Right atrium auricular region (tissue), 2 donors: Measurements from ENCODE around the gene TMEM132A. TPM values are rescaled to one million over a fixed set of nuclear protein-coding genes. Genes with fewer than 3 reads are reported as not detected.

Source experiments
- DNase-seq: peaks from one replicate; pipeline ENCODE4 v3.0.0-alpha.2; 2019; ENCODE audit warnings: low spot score
- H3K27ac ChIP-seq, 2 donors: fragments of 200-600 bp; sonication (generic); 1 replicate in 1 of 2; 2 replicates in 1 of 2; pipeline ENCODE4 v1.5.1; 2016 to 2019
- H3K27me3 ChIP-seq, 2 donors: fragments of 200-600 bp; sonication (generic); one replicate each; pipeline versions ENCODE4 v1.5.1 to v1.6.0; 2017 to 2019
- H3K36me3 ChIP-seq: fragments of 200-600 bp; sonication (generic); one replicate; pipeline ENCODE4 v1.5.1; 2016
- H3K4me1 ChIP-seq, 2 donors: fragments of 200-600 bp; sonication (generic); one replicate each; pipeline versions ENCODE4 v1.5.1 to v1.6.0; 2017 to 2019
- H3K4me3 ChIP-seq, 2 donors: fragments of 200-600 bp; sonication (generic); 1 replicate in 1 of 2; 2 replicates in 1 of 2; pipeline ENCODE4 v1.5.1; 2017 to 2019; ENCODE audit warnings: mild to moderate bottlenecking in 1 of 2, moderate library complexity in 1 of 2
- H3K9me3 ChIP-seq, 2 donors: fragments of 200-600 bp; sonication (generic); one replicate each; pipeline ENCODE4 v1.5.1; 2019
- total RNA-seq, 2 donors: library from RNA; depleted of rRNA; stranded (reverse); fragments of >200 nt; gene quantifications; one replicate each; pipeline ENCODE4 v1.1.0, GENCODE V29; 2016
- TF ChIP-seq, protein P1 (sequence below), 2 donors: fragments of 200-600 bp; sonication (generic); IDR thresholded peaks; one replicate each; pipeline ENCODE4 v1.5.1; 2019; ENCODE audit warnings: antibody characterized with exemption in 2 of 2

Gene TMEM132A
- total RNA-seq, 2 donors from 2014 or later: 7.5 to 8.4 TPM

DNA sequence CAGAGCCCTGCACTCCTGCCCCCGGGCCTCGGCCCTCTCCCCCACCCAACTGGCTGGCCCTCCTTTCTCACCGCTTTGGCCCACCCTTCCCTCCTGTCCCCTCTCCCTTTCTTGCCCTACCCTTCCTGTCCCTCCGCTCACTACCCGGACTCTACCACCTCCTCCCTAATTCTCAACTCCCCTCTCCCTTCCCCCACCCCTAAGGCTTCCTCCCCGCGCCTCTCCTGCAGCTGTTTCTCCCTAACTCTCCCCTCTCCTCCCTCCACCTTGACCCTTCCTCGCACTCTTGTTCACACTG lies 27.3 kb downstream of the TMEM132A start:
- Histone ChIP-seq H3K4me3 (peak overlapping the region; percentile 39 to 56), H3K27me3 (no peaks in the 10 kb centered on the region), H3K27ac (peak overlapping the region; percentile 81 to 86), H3K36me3 (no peaks in the 10 kb centered on the region), H3K9me3 (no peaks in the 10 kb centered on the region), H3K4me1 (peaks cover 0 to 21% of the 10 kb centered on the region in 2 donors)
- no peak for DNase-seq
- TF ChIP-seq, protein P1, sequence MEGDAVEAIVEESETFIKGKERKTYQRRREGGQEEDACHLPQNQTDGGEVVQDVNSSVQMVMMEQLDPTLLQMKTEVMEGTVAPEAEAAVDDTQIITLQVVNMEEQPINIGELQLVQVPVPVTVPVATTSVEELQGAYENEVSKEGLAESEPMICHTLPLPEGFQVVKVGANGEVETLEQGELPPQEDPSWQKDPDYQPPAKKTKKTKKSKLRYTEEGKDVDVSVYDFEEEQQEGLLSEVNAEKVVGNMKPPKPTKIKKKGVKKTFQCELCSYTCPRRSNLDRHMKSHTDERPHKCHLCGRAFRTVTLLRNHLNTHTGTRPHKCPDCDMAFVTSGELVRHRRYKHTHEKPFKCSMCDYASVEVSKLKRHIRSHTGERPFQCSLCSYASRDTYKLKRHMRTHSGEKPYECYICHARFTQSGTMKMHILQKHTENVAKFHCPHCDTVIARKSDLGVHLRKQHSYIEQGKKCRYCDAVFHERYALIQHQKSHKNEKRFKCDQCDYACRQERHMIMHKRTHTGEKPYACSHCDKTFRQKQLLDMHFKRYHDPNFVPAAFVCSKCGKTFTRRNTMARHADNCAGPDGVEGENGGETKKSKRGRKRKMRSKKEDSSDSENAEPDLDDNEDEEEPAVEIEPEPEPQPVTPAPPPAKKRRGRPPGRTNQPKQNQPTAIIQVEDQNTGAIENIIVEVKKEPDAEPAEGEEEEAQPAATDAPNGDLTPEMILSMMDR (IDR thresholded peaks at IDR 0.05): no peak

- TF ChIP-seq, protein P1 (IDR thresholded peaks at IDR 0.05): no peak
- DNase-seq: peak; percentile 83
- H3K27me3 ChIP-seq: no peaks in the 10 kb centered on the region
- peaks cover 0 to 21% of the 10 kb centered on the region in 2 donors for H3K4me1 ChIP-seq
- H3K4me3 ChIP-seq: peak within 1 kb of the TSS; percentile 39 to 56
- no peaks in the 10 kb centered on the region for H3K36me3 ChIP-seq
- H3K27ac ChIP-seq: peak within 1 kb of the TSS; percentile 81 to 86
- H3K9me3 ChIP-seq: no peaks in the 10 kb centered on the region
These were observed 27.9 kb downstream of the TMEM132A start, which contains the start of gene SLC15A3 for GRCh38 chr11:60951904-60952741. Gene SLC15A3, minus strand, starts transcription at chr11:60952176. Its CDS starts 625 bp downstream, at chr11:60951551.

- no peak for DNase-seq
These were observed 28.5 kb downstream of the TMEM132A start for GRCh38 chr11:60952742-60953170.

GRCh38 chr11:60953781-60954180 lies 29.5 kb downstream of the TMEM132A start:
- H3K27me3 ChIP-seq: no peaks in the 10 kb centered on the region
- no peak overlapping the region for H3K4me3 ChIP-seq
- no peaks in the 10 kb centered on the region for H3K36me3 ChIP-seq
- TF ChIP-seq, protein P1 (IDR thresholded peaks at IDR 0.05): no peak
- peaks cover 0 to 21% of the 10 kb centered on the region in 2 donors for H3K4me1 ChIP-seq
- no peak overlapping the region for H3K27ac ChIP-seq
- DNase-seq: no peak
- no peaks in the 10 kb centered on the region for H3K9me3 ChIP-seq

More at GRCh38 chr11:60952742-60953170, 28.5 kb downstream of the TMEM132A start:
- Histone ChIP-seq H3K27me3 (no peaks in the 10 kb centered on the region), H3K4me1 (peaks cover 0 to 21% of the 10 kb centered on the region in 2 donors), H3K27ac (peak overlapping the region; percentile 81 to 86), H3K9me3 (no peaks in the 10 kb centered on the region), H3K36me3 (no peaks in the 10 kb centered on the region), H3K4me3 (peak overlapping the region; percentile 39 to 56)
- TF ChIP-seq, protein P1 (IDR thresholded peaks at IDR 0.05): no peak

- H3K27ac ChIP-seq: no peak overlapping the region
- no peaks in the 10 kb centered on the region for H3K36me3 ChIP-seq
- no peak overlapping the region for H3K4me3 ChIP-seq
- DNase-seq: no peak
- peaks cover 0 to 21% of the 10 kb centered on the region in 2 donors for H3K4me1 ChIP-seq
- TF ChIP-seq, protein P1 (IDR thresholded peaks at IDR 0.05): no peak
- no peaks in the 10 kb centered on the region for H3K27me3 ChIP-seq
- no peaks in the 10 kb centered on the region for H3K9me3 ChIP-seq
These were observed 30.2 kb downstream of the TMEM132A start for GRCh38 chr11:60954421-60954820.
